H1 (cell line): ENCODE data around the gene SLITRK4. TPM values are rescaled to one million over a fixed set of nuclear protein-coding genes. Genes with fewer than 3 reads are reported as not detected.

ENCODE experiments used
- CTCF ChIA-PET: fragments of 300-600 bp; sonication (Branson Sonifier 250); formaldehyde crosslinking; loops from one replicate; lab custom pipeline; 2021; ENCODE audit not compliant: partially characterized antibody; lab: Charles Lee
- POLR2A ChIA-PET: fragments of 300-600 bp; sonication (Branson Sonifier 250); formaldehyde crosslinking; loops from one replicate; lab custom pipeline; 2021; ENCODE audit warnings: inconsistent platforms; ENCODE audit not compliant: partially characterized antibody; lab: Charles Lee
- DNase-seq, 2 experiments: peaks; one replicate each; pipeline versions ENCODE4 v3.0.0 to v3.0.0-alpha.2; 2010 to 2022; ENCODE audit warnings: low spot score in 2 of 2, low read depth in 1 of 2, mixed read lengths in 1 of 2
- FAIRE-seq: peaks from 2 replicates; lab custom pipeline; 2011; peaks lifted over from hg19 to GRCh38; lab: Jason Lieb, UNC
- H2AFZ ChIP-seq: 2 replicates; pipeline ENCODE4 v1.8.1; 2012; ENCODE audit warnings: low read length, inconsistent platforms
- H2AK5ac ChIP-seq: 2 replicates; pipeline ENCODE4 v1.6.1; 2013; ENCODE audit warnings: low read depth, low read length
- H2BK120ac ChIP-seq: replicated peaks from 2 replicates; pipeline ENCODE3; 2013; ENCODE audit warnings: low read depth, low read length, inconsistent platforms
- H2BK12ac ChIP-seq: 2 replicates; pipeline ENCODE4 v1.6.1; 2013; ENCODE audit warnings: low read depth, low read length
- H2BK15ac ChIP-seq: 2 replicates; pipeline ENCODE4 v1.6.1; 2013; ENCODE audit warnings: low read length
- H2BK20ac ChIP-seq: 2 replicates; pipeline ENCODE4 v1.6.1; 2013; ENCODE audit warnings: low read length
- H2BK5ac ChIP-seq: 2 replicates; pipeline ENCODE4 v1.6.1; 2013; ENCODE audit warnings: low read depth, low read length
- H3K14ac ChIP-seq: 2 replicates; pipeline ENCODE4 v1.6.1; 2013; ENCODE audit warnings: inconsistent platforms; ENCODE audit not compliant: insufficient read length
- H3K18ac ChIP-seq: 2 replicates; pipeline ENCODE4 v1.6.1; 2013; ENCODE audit warnings: low read length; ENCODE audit errors: extremely low read depth
- H3K23ac ChIP-seq: 2 replicates; pipeline ENCODE4 v1.6.1; 2013; ENCODE audit warnings: inconsistent platforms; ENCODE audit not compliant: insufficient read length
- H3K23me2 ChIP-seq: 2 replicates; pipeline ENCODE4 v1.6.1; 2013; ENCODE audit warnings: low read depth, low read length
- H3K27ac ChIP-seq: 2 replicates; pipeline ENCODE4 v1.6.1; 2011; ENCODE audit warnings: low read depth, low read length, inconsistent platforms
- H3K27me3 ChIP-seq, 4 experiments: replicated peaks in 1 of 4; 1 replicate in 1 of 4; 2 replicates in 3 of 4; pipeline versions ENCODE4 v1.6.1 to v1.8.1; 2011 to 2013; ENCODE audit warnings: low read length in 3 of 4, mild to moderate bottlenecking in 3 of 4, inconsistent platforms in 2 of 4, mixed read lengths in 2 of 4, moderate library complexity in 1 of 4; ENCODE audit not compliant: control insufficient read depth in 3 of 4, insufficient read depth in 3 of 4; ENCODE audit errors: extremely low read depth in 1 of 4
- H3K36me3 ChIP-seq, 4 experiments: 2 replicates each; pipeline versions ENCODE4 v1.6.1 to v1.8.1; 2011 to 2013; ENCODE audit warnings: mild to moderate bottlenecking in 4 of 4, low read length in 3 of 4, moderate library complexity in 2 of 4, control low read depth in 1 of 4, inconsistent platforms in 1 of 4; ENCODE audit not compliant: insufficient read depth in 4 of 4, control insufficient read depth in 2 of 4
- H3K4ac ChIP-seq: replicated peaks from 2 replicates; pipeline ENCODE3; 2013; ENCODE audit warnings: low read length, low read depth, mixed read lengths, inconsistent platforms; ENCODE audit not compliant: insufficient read length
- H3K4me1 ChIP-seq, 4 experiments: replicated peaks in 1 of 4; 1 replicate in 1 of 4; 2 replicates in 3 of 4; pipeline versions ENCODE4 v1.6.1 to v1.8.1; 2011 to 2013; ENCODE audit warnings: low read length in 3 of 4, inconsistent platforms in 2 of 4, mixed read lengths in 1 of 4; ENCODE audit not compliant: insufficient read depth in 4 of 4, control insufficient read depth in 3 of 4
- H3K4me2 ChIP-seq, 2 experiments: 2 replicates each; pipeline versions ENCODE4 v1.6.1 to v1.8.1; 2011 to 2013; ENCODE audit warnings: low read depth in 2 of 2, low read length in 2 of 2, control low read depth in 1 of 2, inconsistent platforms in 1 of 2, mild to moderate bottlenecking in 1 of 2; ENCODE audit not compliant: insufficient read depth in 1 of 2
- H3K4me3 ChIP-seq, 4 experiments: fragments of 200-600, 300-600 bp in 1 of 4; sonication (generic), shearing (Covaris generic), sonication (Bioruptor Twin) in 1 of 4; 2 replicates each; pipeline versions ENCODE4 v1.5.1 to v1.8.1; 2011 to 2016; ENCODE audit warnings: low read length in 4 of 4, low read depth in 3 of 4, control low read depth in 2 of 4, inconsistent platforms in 2 of 4, mild to moderate bottlenecking in 2 of 4, mixed read lengths in 1 of 4, moderate library complexity in 1 of 4; ENCODE audit not compliant: insufficient read depth in 2 of 4; ENCODE audit errors: extremely low read depth in 1 of 4
- H3K56ac ChIP-seq: replicated peaks from 2 replicates; pipeline ENCODE3; 2013; ENCODE audit warnings: low read depth, mild to moderate bottlenecking, mixed read lengths, low read length, inconsistent platforms; ENCODE audit not compliant: insufficient read length
- H3K79me1 ChIP-seq: 2 replicates; pipeline ENCODE4 v1.6.1; 2013; ENCODE audit warnings: low read depth, low read length, control low read depth
- H3K79me2 ChIP-seq, 2 experiments: 2 replicates each; pipeline versions ENCODE4 v1.6.1 to v1.8.1; 2012 to 2013; ENCODE audit warnings: low read length in 2 of 2, mild to moderate bottlenecking in 2 of 2, inconsistent platforms in 1 of 2; ENCODE audit not compliant: insufficient read depth in 2 of 2, control insufficient read depth in 1 of 2
- H3K9ac ChIP-seq, 4 experiments: replicated peaks in 1 of 4; 1 replicate in 1 of 4; 2 replicates in 3 of 4; pipeline versions ENCODE4 v1.6.1 to v1.8.1; 2011 to 2013; ENCODE audit warnings: low read depth in 3 of 4, low read length in 3 of 4, control low read depth in 2 of 4, mild to moderate bottlenecking in 2 of 4, moderate library complexity in 2 of 4, inconsistent platforms in 1 of 4; ENCODE audit errors: extremely low read depth in 1 of 4
- H3K9me3 ChIP-seq, 2 experiments: 2 replicates each; pipeline versions ENCODE4 v1.6.1 to v1.8.1; 2012 to 2013; ENCODE audit warnings: mild to moderate bottlenecking in 2 of 2, moderate library complexity in 2 of 2, control low read depth in 1 of 2, inconsistent platforms in 1 of 2, low read depth in 1 of 2, low read length in 1 of 2, mixed read lengths in 1 of 2; ENCODE audit not compliant: insufficient read depth in 2 of 2
- H4K20me1 ChIP-seq, 2 experiments: replicated peaks in 1 of 2; 2 replicates each; pipeline versions ENCODE3 to v1.8.1; 2011 to 2013; ENCODE audit warnings: inconsistent platforms in 2 of 2, low read length in 2 of 2, mild to moderate bottlenecking in 1 of 2; ENCODE audit not compliant: insufficient read depth in 2 of 2, control insufficient read depth in 1 of 2
- H4K5ac ChIP-seq: 2 replicates; pipeline ENCODE4 v1.6.1; 2013; ENCODE audit warnings: low read length, low read depth, mixed read lengths, inconsistent platforms; ENCODE audit not compliant: insufficient read length
- H4K8ac ChIP-seq: 2 replicates; pipeline ENCODE4 v1.8.0; 2013; ENCODE audit warnings: mild to moderate bottlenecking, moderate library complexity, low read length, inconsistent platforms; ENCODE audit not compliant: insufficient read depth; ENCODE audit errors: extremely low read depth
- H4K91ac ChIP-seq: replicated peaks from 2 replicates; pipeline ENCODE3; 2013; ENCODE audit warnings: low read length, mixed read lengths, inconsistent platforms; ENCODE audit not compliant: insufficient read length
- CTCF ChIP-seq, 3 experiments: IDR thresholded peaks; 1 replicate in 2 of 3; 2 replicates in 1 of 3; pipeline versions ENCODE4 v1.5.1 to v1.6.1; 2011; ENCODE audit warnings: low read length in 3 of 3, mild to moderate bottlenecking in 3 of 3, inconsistent platforms in 2 of 3, low read depth in 1 of 3, moderate library complexity in 1 of 3; ENCODE audit not compliant: insufficient read depth in 1 of 3; ENCODE audit errors: control extremely low read depth in 1 of 3
- HDAC2 ChIP-seq, 2 experiments: fragments of 300-600 bp in 1 of 2; sonication (generic) in 1 of 2; IDR thresholded peaks; 2 replicates each; pipeline ENCODE4 v1.6.1; 2011 to 2012; ENCODE audit warnings: low read depth in 2 of 2, low read length in 2 of 2, mild to moderate bottlenecking in 2 of 2, moderate library complexity in 2 of 2, borderline replicate concordance in 1 of 2, inconsistent platforms in 1 of 2
- RAD21 ChIP-seq, 2 experiments: IDR thresholded peaks in 1 of 2; conservative IDR thresholded peaks in 1 of 2; 2 replicates each; pipeline ENCODE4 v1.6.1; 2011; ENCODE audit warnings: low read depth in 2 of 2, low read length in 2 of 2, improper control_type of control experiment in 1 of 2, inconsistent platforms in 1 of 2, mild to moderate bottlenecking in 1 of 2, moderate library complexity in 1 of 2
- WGBS, 2 experiments: shearing (Covaris generic) in 1 of 2; methylation state at CpG; one replicate each; pipeline versions ENCODE4 v1.1.6 to v1.1.7; 2013 to 2015; ENCODE audit warnings: low lambda C conversion rate in 2 of 2, mixed read lengths in 2 of 2, inconsistent platforms in 1 of 2, low coverage in 1 of 2, missing lambda C conversion rate in 1 of 2; ENCODE audit not compliant: insufficient replicate concordance in 2 of 2, insufficient coverage in 1 of 2, insufficient read length in 1 of 2; ENCODE audit errors: extremely low coverage in 1 of 2, missing lambda C conversion rate in 1 of 2; 5-methylcytosine and 5-hydroxymethylcytosine counted together
- polyA plus RNA-seq, 7 experiments: library from polyadenylated mRNA; depleted of rRNA in 3 of 7; stranded (reverse) in 5 of 7; unstranded in 2 of 7; fragments of >200 nt in 5 of 7; fragments of 200-250 nt in 2 of 7; gene quantifications; 1 replicate in 5 of 7; 2 replicates in 1 of 7; 4 replicates in 1 of 7; pipeline versions ENCODE4 v1.2.1 to v1.2.3, GENCODE V29; 2011 to 2013; ENCODE audit warnings: missing spikeins in 2 of 7, mixed read lengths in 2 of 7
- total RNA-seq: library from RNA; stranded (reverse); fragmentation: NEBNext Ultra II Directional; extraction: Animal tissue kit (Norgen Biotek cat#: 25700); gene quantifications from 2 replicates; pipeline ENCODE4 v1.2.1, GENCODE V29; 2021

SLITRK4 gene
- total and polyA plus RNA-seq, 2 of the 8 experiments (the other 6 are each of a cell fraction or from before 2014, with no cell fraction given) = 3.1 to 8.2 TPM

GRCh38 chrX:143664302-143664701 is 28.4 kb upstream of the SLITRK4 start:
- no peaks in the 10 kb centered on the region for H4K20me1 ChIP-seq
- H3K4ac ChIP-seq = no peak overlapping the region
- H2BK15ac ChIP-seq = no peak overlapping the region
- FAIRE-seq (no peak), DNase-seq (no peak)
- H3K4me1 ChIP-seq = no peaks in the 10 kb centered on the region
- H3K36me3 ChIP-seq = no peaks in the 10 kb centered on the region
- H2AK5ac ChIP-seq = no peak overlapping the region
- peak in 1 of 3 experiments; percentile 39; a peak in 1 of 4 replicates for TF ChIP-seq CTCF (IDR thresholded peaks at IDR 0.05; ENCODE audit: control extremely low read depth in 1 of 3, insufficient read depth in 1 of 3, low read depth in 1 of 3, low read length in 3 of 3)
- TF ChIP-seq RAD21 (IDR thresholded peaks at IDR 0.05 in 1 of 2, conservative IDR thresholded peaks at IDR 0.05 in 1 of 2; ENCODE audit: low read depth in 2 of 2, low read length in 2 of 2) = peak in 1 of 2 experiments; percentile 15; a peak in 1 of 4 replicates
- TF ChIP-seq HDAC2 (IDR thresholded peaks at IDR 0.05; ENCODE audit: borderline replicate concordance in 1 of 2, low read depth in 2 of 2, low read length in 2 of 2) = no peak
- WGBS, 2 experiments = 88% methylated on average over 2 of the region's 5 CpGs; no CpG with 5 or more reads in 1 of the 2 experiments
- H4K8ac ChIP-seq = no peak overlapping the region
- no peak overlapping the region for H3K4me3 ChIP-seq
- H3K18ac ChIP-seq = no peak overlapping the region
- no peak overlapping the region for H2BK120ac ChIP-seq
- no peak overlapping the region for H3K9ac ChIP-seq
- CTCF ChIA-PET = interaction anchor here (0.7 to 2.4 kb wide), 7 partner anchors 11 to 811 kb away, joined by 3 to 8 read pairs (median 3); no protein-coding TSS in a partner anchor
- H3K56ac ChIP-seq = no peak overlapping the region
- H2AFZ ChIP-seq = no peak overlapping the region
- no peak overlapping the region for H3K14ac ChIP-seq
- no peaks in the 10 kb centered on the region for H3K23me2 ChIP-seq
- no peak overlapping the region for H3K27ac ChIP-seq
- H2BK12ac ChIP-seq = no peak overlapping the region
- no peak overlapping the region for H2BK5ac ChIP-seq
- no peak overlapping the region for H4K91ac ChIP-seq
- H4K5ac ChIP-seq = no peak overlapping the region
- H3K9me3 ChIP-seq = no peaks in the 10 kb centered on the region
- no peaks in the 10 kb centered on the region for H3K27me3 ChIP-seq
- H3K79me2 ChIP-seq = no peaks in the 10 kb centered on the region
- H3K4me2 ChIP-seq = no peak overlapping the region
- no peak overlapping the region for H2BK20ac ChIP-seq
- no peaks in the 10 kb centered on the region for H3K79me1 ChIP-seq
- H3K23ac ChIP-seq = no peak overlapping the region
- POLR2A ChIA-PET = no interaction called here
